Measurements from ENCODE around the gene TEDDM1. TPM values are rescaled to one million over a fixed set of nuclear protein-coding genes. Genes with fewer than 3 reads are reported as not detected.

The TEDDM1 gene
- total and polyA plus RNA-seq, 10 donors, result not detected

- Histone ChIP-seq H3K4me3 (no peak overlapping the region), H3K4me1 (no peaks in the 10 kb centered on the region), H3K27me3 (replicated peaks in 1 of 7) (peaks cover 0 to 35% (median 0%) of the 10 kb centered on the region in 7 donors), H3K27ac (no peak overlapping the region), H3K36me3 (no peaks in the 10 kb centered on the region), H3K9me3 (no peaks in the 10 kb centered on the region)
- TF ChIP-seq CTCF (IDR thresholded peaks at IDR 0.05 in 8 of 11, conservative IDR thresholded peaks at IDR 0.05 in 3 of 11) (no peak), POLR2AphosphoS5 (IDR thresholded peaks at IDR 0.05) (no peak), POLR2A (IDR thresholded peaks at IDR 0.05) (no peak)
- no peak for DNase-seq
- intact Hi-C loops (cut with DNase I; ENCODE audit: low total_unique reads), result no loop called here
- 89 to 96% (median 94%) methylated on average over 3 of the region's 3 CpGs for WGBS, 5 donors
These were observed 13.0 kb upstream of the TEDDM1 start for GRCh38 chr1:182413486-182413885.

GRCh38 chr1:182410620-182411273, 10.3 kb upstream of the TEDDM1 start:
- peaks cover 0 to 41% (median 0%) of the 10 kb centered on the region in 7 donors for H3K27me3 ChIP-seq (replicated peaks in 1 of 7)
- no peaks in the 10 kb centered on the region for H3K4me1 ChIP-seq
- no peaks in the 10 kb centered on the region for H3K36me3 ChIP-seq
- H3K9me3 ChIP-seq, result peaks cover 0 to 5% (median 0%) of the 10 kb centered on the region in 8 donors
- intact Hi-C loops (cut with DNase I; ENCODE audit: low total_unique reads), result no loop called here
- DNase-seq, result no peak
- 77 to 95% (median 82%) methylated on average over 1 of the region's 1 CpG for WGBS, 5 donors
- no peak for TF ChIP-seq POLR2A (IDR thresholded peaks at IDR 0.05)
- TF ChIP-seq POLR2AphosphoS5 (IDR thresholded peaks at IDR 0.05), result no peak
- no peak for TF ChIP-seq CTCF (IDR thresholded peaks at IDR 0.05 in 8 of 11, conservative IDR thresholded peaks at IDR 0.05 in 3 of 11)
- no peak overlapping the region for H3K27ac ChIP-seq
- no peak overlapping the region for H3K4me3 ChIP-seq

- intact Hi-C loops (cut with DNase I; ENCODE audit: low total_unique reads), result no loop called here
- no peak overlapping the region for H3K27ac ChIP-seq
- H3K27me3 ChIP-seq (replicated peaks in 1 of 7), result peaks cover 0 to 34% (median 0%) of the 10 kb centered on the region in 7 donors
- no peaks in the 10 kb centered on the region for H3K36me3 ChIP-seq
- no peaks in the 10 kb centered on the region for H3K4me1 ChIP-seq
- DNase-seq, result no peak
- WGBS, 5 donors, result 67 to 83% (median 70%) methylated on average over 4 of the region's 4 CpGs
- H3K9me3 ChIP-seq, result peaks cover 0 to 11% (median 0%) of the 10 kb centered on the region in 8 donors
- no peak overlapping the region for H3K4me3 ChIP-seq
- TF ChIP-seq POLR2A (IDR thresholded peaks at IDR 0.05) (no peak), POLR2AphosphoS5 (IDR thresholded peaks at IDR 0.05) (no peak), CTCF (IDR thresholded peaks at IDR 0.05 in 8 of 11, conservative IDR thresholded peaks at IDR 0.05 in 3 of 11) (no peak)
These were observed 9.7 kb upstream of the TEDDM1 start for GRCh38 chr1:182410138-182410537.

GRCh38 chr1:182408435-182409075, 8.1 kb upstream of the TEDDM1 start:
- Histone ChIP-seq H3K4me3 (no peak overlapping the region), H3K9me3 (peaks cover 0 to 11% (median 0%) of the 10 kb centered on the region in 8 donors), H3K27me3 (replicated peaks in 1 of 7) (peaks cover 0 to 24% (median 0%) of the 10 kb centered on the region in 7 donors), H3K27ac (no peak overlapping the region), H3K36me3 (no peaks in the 10 kb centered on the region), H3K4me1 (no peaks in the 10 kb centered on the region)
- intact Hi-C loops (cut with DNase I; ENCODE audit: low total_unique reads), result no loop called here
- TF ChIP-seq POLR2AphosphoS5 (IDR thresholded peaks at IDR 0.05), result no peak
- no peak for TF ChIP-seq CTCF (IDR thresholded peaks at IDR 0.05 in 8 of 11, conservative IDR thresholded peaks at IDR 0.05 in 3 of 11)
- TF ChIP-seq POLR2A (IDR thresholded peaks at IDR 0.05), result no peak
- WGBS, 5 donors, result 64 to 77% (median 69%) methylated on average over 3 of the region's 3 CpGs
- no peak for DNase-seq
